ENCODE data around the gene ATP5IF1. TPM values are rescaled to one million over a fixed set of nuclear protein-coding genes. Genes with fewer than 3 reads are reported as not detected.

ATP5IF1 gene
- total and polyA plus RNA-seq, 2 of the 13 experiments (the other 11 are each of a cell fraction or from before 2014, with no cell fraction given) = 97.7 to 131 TPM

DNA sequence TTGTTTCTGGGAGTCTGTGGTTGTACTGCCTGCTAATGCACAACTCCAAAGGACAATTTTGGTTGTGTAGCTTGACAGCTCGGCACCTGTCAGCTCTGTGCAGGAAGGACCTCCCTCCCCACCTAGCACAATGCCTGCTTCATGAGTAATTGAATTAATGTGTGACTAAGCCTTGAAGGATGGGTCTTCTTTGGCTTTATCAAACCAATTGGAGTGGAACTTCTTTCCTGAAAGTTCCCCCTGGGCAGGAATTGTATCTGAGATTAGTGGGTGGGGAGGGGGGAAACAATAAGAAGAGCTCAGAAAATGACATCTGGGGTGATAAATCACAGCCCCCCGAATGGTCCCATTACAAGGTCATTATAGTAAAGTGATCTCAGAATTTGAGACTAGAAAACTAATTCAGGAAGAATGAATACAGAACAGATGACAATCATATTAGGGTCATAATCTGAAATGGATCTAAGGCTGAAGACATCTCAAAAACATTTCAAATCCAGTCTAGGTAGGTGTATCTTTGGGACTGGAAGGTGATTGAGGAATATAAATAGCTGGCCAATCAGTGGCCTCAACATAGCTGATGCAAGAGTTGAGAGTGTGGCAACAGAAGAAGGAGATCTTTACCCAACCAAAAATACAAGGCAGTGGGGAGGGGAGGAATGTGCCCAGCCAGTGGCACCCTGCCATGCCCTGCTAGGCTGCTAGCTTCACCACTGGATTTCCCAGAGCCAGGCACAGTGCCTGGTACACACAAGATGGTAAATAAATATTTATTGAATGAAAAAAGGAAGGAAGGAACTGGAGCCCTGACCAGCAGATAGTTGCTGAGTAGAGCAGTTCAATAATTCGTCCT is 13.3 kb downstream of the ATP5IF1 start (continued):
- peak; percentile 41; the same call in 1 of the 2 replicates for TF ChIP-seq SALL1 (CRISPR knock-in tag; IDR thresholded peaks at IDR 0.05)
- no peak for TF ChIP-seq ASH2L (IDR thresholded peaks at IDR 0.05; ENCODE audit: insufficient read length, low read depth, low read length)
- peak; percentile 88 for TF ChIP-seq ZNF3 (CRISPR knock-in tag; IDR thresholded peaks at IDR 0.05)
- no peak for TF ChIP-seq RAD21 (CRISPR knock-in tag; IDR thresholded peaks at IDR 0.05)
- peak; percentile 85 for TF ChIP-seq GATAD2A (CRISPR knock-in tag; IDR thresholded peaks at IDR 0.05)
- no peak for TF ChIP-seq NFKBIZ (CRISPR knock-in tag; IDR thresholded peaks at IDR 0.05)
- TF ChIP-seq MTF1 (CRISPR knock-in tag; IDR thresholded peaks at IDR 0.05) = no peak
- no peak for TF ChIP-seq FOXP1 (IDR thresholded peaks at IDR 0.05)
- TF ChIP-seq FOXP1 (CRISPR knock-in tag; IDR thresholded peaks at IDR 0.05) = 0 out of 2 replicates have a peak, but pooled peaks have one; percentile 7
- TF ChIP-seq, protein P1, sequence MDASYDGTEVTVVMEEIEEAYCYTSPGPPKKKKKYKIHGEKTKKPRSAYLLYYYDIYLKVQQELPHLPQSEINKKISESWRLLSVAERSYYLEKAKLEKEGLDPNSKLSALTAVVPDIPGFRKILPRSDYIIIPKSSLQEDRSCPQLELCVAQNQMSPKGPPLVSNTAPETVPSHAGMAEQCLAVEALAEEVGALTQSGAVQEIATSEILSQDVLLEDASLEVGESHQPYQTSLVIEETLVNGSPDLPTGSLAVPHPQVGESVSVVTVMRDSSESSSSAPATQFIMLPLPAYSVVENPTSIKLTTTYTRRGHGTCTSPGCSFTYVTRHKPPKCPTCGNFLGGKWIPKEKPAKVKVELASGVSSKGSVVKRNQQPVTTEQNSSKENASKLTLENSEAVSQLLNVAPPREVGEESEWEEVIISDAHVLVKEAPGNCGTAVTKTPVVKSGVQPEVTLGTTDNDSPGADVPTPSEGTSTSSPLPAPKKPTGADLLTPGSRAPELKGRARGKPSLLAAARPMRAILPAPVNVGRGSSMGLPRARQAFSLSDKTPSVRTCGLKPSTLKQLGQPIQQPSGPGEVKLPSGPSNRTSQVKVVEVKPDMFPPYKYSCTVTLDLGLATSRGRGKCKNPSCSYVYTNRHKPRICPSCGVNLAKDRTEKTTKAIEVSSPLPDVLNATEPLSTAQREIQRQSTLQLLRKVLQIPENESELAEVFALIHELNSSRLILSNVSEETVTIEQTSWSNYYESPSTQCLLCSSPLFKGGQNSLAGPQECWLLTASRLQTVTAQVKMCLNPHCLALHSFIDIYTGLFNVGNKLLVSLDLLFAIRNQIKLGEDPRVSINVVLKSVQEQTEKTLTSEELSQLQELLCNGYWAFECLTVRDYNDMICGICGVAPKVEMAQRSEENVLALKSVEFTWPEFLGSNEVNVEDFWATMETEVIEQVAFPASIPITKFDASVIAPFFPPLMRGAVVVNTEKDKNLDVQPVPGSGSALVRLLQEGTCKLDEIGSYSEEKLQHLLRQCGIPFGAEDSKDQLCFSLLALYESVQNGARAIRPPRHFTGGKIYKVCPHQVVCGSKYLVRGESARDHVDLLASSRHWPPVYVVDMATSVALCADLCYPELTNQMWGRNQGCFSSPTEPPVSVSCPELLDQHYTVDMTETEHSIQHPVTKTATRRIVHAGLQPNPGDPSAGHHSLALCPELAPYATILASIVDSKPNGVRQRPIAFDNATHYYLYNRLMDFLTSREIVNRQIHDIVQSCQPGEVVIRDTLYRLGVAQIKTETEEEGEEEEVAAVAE (CRISPR knock-in tag; IDR thresholded peaks at IDR 0.05; ENCODE audit: borderline replicate concordance) = 0 out of 2 replicates have a peak, but pooled peaks have one; percentile 42
- peak; percentile 58; the same call in 1 of the 2 replicates for TF ChIP-seq SAP130 (CRISPR knock-in tag; IDR thresholded peaks at IDR 0.05; ENCODE audit: low read depth)
- TF ChIP-seq MEIS1 (CRISPR knock-in tag; IDR thresholded peaks at IDR 0.05; ENCODE audit: borderline replicate concordance) = no peak
- TF ChIP-seq CEBPG (CRISPR knock-in tag; IDR thresholded peaks at IDR 0.05) = peak; percentile 97
- TF ChIP-seq CBX5 (CRISPR knock-in tag; IDR thresholded peaks at IDR 0.05; ENCODE audit: borderline replicate concordance) = no peak; the same call in 1 of the 2 replicates
- TF ChIP-seq, protein P2, sequence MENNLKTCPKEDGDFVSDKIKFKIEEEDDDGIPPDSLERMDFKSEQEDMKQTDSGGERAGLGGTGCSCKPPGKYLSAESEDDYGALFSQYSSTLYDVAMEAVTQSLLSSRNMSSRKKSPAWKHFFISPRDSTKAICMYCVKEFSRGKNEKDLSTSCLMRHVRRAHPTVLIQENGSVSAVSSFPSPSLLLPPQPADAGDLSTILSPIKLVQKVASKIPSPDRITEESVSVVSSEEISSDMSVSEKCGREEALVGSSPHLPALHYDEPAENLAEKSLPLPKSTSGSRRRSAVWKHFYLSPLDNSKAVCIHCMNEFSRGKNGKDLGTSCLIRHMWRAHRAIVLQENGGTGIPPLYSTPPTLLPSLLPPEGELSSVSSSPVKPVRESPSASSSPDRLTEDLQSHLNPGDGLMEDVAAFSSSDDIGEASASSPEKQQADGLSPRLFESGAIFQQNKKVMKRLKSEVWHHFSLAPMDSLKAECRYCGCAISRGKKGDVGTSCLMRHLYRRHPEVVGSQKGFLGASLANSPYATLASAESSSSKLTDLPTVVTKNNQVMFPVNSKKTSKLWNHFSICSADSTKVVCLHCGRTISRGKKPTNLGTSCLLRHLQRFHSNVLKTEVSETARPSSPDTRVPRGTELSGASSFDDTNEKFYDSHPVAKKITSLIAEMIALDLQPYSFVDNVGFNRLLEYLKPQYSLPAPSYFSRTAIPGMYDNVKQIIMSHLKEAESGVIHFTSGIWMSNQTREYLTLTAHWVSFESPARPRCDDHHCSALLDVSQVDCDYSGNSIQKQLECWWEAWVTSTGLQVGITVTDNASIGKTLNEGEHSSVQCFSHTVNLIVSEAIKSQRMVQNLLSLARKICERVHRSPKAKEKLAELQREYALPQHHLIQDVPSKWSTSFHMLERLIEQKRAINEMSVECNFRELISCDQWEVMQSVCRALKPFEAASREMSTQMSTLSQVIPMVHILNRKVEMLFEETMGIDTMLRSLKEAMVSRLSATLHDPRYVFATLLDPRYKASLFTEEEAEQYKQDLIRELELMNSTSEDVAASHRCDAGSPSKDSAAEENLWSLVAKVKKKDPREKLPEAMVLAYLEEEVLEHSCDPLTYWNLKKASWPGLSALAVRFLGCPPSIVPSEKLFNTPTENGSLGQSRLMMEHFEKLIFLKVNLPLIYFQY (CRISPR knock-in tag; IDR thresholded peaks at IDR 0.05; ENCODE audit: borderline replicate concordance) = 0 out of 2 replicates have a peak, but pooled peaks have one; percentile 18
- TF ChIP-seq, protein P3, sequence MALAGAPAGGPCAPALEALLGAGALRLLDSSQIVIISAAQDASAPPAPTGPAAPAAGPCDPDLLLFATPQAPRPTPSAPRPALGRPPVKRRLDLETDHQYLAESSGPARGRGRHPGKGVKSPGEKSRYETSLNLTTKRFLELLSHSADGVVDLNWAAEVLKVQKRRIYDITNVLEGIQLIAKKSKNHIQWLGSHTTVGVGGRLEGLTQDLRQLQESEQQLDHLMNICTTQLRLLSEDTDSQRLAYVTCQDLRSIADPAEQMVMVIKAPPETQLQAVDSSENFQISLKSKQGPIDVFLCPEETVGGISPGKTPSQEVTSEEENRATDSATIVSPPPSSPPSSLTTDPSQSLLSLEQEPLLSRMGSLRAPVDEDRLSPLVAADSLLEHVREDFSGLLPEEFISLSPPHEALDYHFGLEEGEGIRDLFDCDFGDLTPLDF (CRISPR knock-in tag; IDR thresholded peaks at IDR 0.05) = no peak
- peak; percentile 65; the same call in 1 of the 2 replicates for TF ChIP-seq THAP11 (CRISPR knock-in tag; IDR thresholded peaks at IDR 0.05)
- TF ChIP-seq, protein P4, sequence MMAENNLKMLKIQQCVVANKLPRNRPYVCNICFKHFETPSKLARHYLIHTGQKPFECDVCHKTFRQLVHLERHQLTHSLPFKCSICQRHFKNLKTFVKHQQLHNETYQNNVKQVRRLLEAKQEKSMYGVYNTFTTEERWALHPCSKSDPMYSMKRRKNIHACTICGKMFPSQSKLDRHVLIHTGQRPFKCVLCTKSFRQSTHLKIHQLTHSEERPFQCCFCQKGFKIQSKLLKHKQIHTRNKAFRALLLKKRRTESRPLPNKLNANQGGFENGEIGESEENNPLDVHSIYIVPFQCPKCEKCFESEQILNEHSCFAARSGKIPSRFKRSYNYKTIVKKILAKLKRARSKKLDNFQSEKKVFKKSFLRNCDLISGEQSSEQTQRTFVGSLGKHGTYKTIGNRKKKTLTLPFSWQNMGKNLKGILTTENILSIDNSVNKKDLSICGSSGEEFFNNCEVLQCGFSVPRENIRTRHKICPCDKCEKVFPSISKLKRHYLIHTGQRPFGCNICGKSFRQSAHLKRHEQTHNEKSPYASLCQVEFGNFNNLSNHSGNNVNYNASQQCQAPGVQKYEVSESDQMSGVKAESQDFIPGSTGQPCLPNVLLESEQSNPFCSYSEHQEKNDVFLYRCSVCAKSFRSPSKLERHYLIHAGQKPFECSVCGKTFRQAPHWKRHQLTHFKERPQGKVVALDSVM (CRISPR knock-in tag; IDR thresholded peaks at IDR 0.05) = peak; percentile 25; the same call in 1 of the 2 replicates
- TF ChIP-seq RFX1 (IDR thresholded peaks at IDR 0.05) = no peak

Measured in HepG2 (cell line).